HG02852 (cell line): ENCODE results near the gene CDC42BPG.
"Not testable (repeated sequence)": the region's sequence is repeated elsewhere in the genome, so short reads cannot be mapped to it uniquely, and the experiment has no call there.

Experiments used
- ATAC-seq: cut with Tn5 transposase; IDR thresholded peaks from one replicate; pipeline ENCODE4 v1.9.1; 2021; ENCODE audit warnings: mild to moderate bottlenecking, moderate library complexity; ENCODE audit not compliant: unreplicated experiment

The CDC42BPG gene

GRCh38 chr11:64852804-64853509 lies 8.5 kb upstream of the CDC42BPG start:
- ATAC-seq = no peak

GRCh38 chr11:64851831-64852351 lies 7.4 kb upstream of the CDC42BPG start:
- no peak for ATAC-seq

- ATAC-seq = peak; percentile 56
These were observed 6.6 kb upstream of the CDC42BPG start for GRCh38 chr11:64850979-64851567.

- no peak for ATAC-seq
These were observed 5.3 kb upstream of the CDC42BPG start for GRCh38 chr11:64849598-64850356.

- no peak for ATAC-seq
These were observed 4.6 kb upstream of the CDC42BPG start for GRCh38 chr11:64848826-64849597.

- no peak for ATAC-seq
These were observed 3.9 kb upstream of the CDC42BPG start for GRCh38 chr11:64848214-64848825.

GRCh38 chr11:64846998-64847666 lies 2.7 kb upstream of the CDC42BPG start:
- no peak for ATAC-seq

GRCh38 chr11:64845776-64846129 lies 1.3 kb upstream of the CDC42BPG start:
- ATAC-seq = not testable (repeated sequence)

- no peak for ATAC-seq
These were observed 799 bp upstream of the CDC42BPG start for GRCh38 chr11:64845129-64845775.

GRCh38 chr11:64843686-64844329 lies 645 bp downstream of the CDC42BPG start:
- ATAC-seq = no peak

- no peak for ATAC-seq
These were observed 1.4 kb downstream of the CDC42BPG start for GRCh38 chr11:64842851-64843685.

GRCh38 chr11:64842366-64842759 lies 2.1 kb downstream of the CDC42BPG start:
- ATAC-seq = no peak

GRCh38 chr11:64841592-64842365 lies 2.7 kb downstream of the CDC42BPG start:
- no peak for ATAC-seq

GRCh38 chr11:64839887-64840782 lies 4.3 kb downstream of the CDC42BPG start:
- ATAC-seq = no peak

GRCh38 chr11:64839335-64839734 lies 5.1 kb downstream of the CDC42BPG start:
- ATAC-seq = no peak

GRCh38 chr11:64838600-64839334 lies 5.7 kb downstream of the CDC42BPG start:
- no peak for ATAC-seq
